WTC11 (cell line): ENCODE measurements around the gene PES1. TPM values are rescaled to one million over a fixed set of nuclear protein-coding genes. Genes with fewer than 3 reads are reported as not detected.

Experiments
- ATAC-seq: fragments of 200-7000 bp; cut with Tn5 transposase; 2 replicates; pipeline ENCODE4 v1.10.0; 2021; ENCODE audit warnings: mild to moderate bottlenecking, moderate library complexity
- CTCF ChIA-PET: fragments of 300-600 bp; sonication (Branson Sonifier 250); formaldehyde crosslinking; loops from one replicate; lab custom pipeline; 2021; ENCODE audit warnings: antibody characterized with exemption; lab: Charles Lee
- POLR2A ChIA-PET: fragments of 350-600 bp; sonication (Branson Sonifier 250); formaldehyde crosslinking; loops from one replicate; lab custom pipeline; 2021; ENCODE audit warnings: antibody characterized with exemption; lab: Charles Lee
- DNase-seq: peaks from one replicate; pipeline ENCODE4 v3.0.0; 2021; ENCODE audit warnings: low spot score
- H3K27ac Mint-ChIP-seq: 2 replicates; pipeline ENCODE4 v1.8.0; 2021; ENCODE audit warnings: mixed read lengths
- H3K27me3 Mint-ChIP-seq: 2 replicates; pipeline ENCODE4 v1.8.0; 2021; ENCODE audit warnings: low read depth, mild to moderate bottlenecking, moderate library complexity, mixed read lengths
- H3K36me3 Mint-ChIP-seq: 2 replicates; pipeline ENCODE4 v1.8.0; 2021; ENCODE audit warnings: mixed read lengths
- H3K4me1 Mint-ChIP-seq: 2 replicates; pipeline ENCODE4 v1.8.0; 2022; ENCODE audit warnings: mixed read lengths
- H3K4me3 Mint-ChIP-seq: 2 replicates; pipeline ENCODE4 v1.8.0; 2021; ENCODE audit warnings: mild to moderate bottlenecking, moderate library complexity, mixed read lengths
- H3K9me3 Mint-ChIP-seq: 2 replicates; pipeline ENCODE4 v1.8.0; 2021; ENCODE audit warnings: mixed read lengths
- EMX1 ChIP-seq: fragments of 250-450 bp; sonication (Bioruptor Pico); IDR thresholded peaks from 2 replicates; pipeline ENCODE4 v1.8.0; 2021; ENCODE audit warnings: mild to moderate bottlenecking
- FOXJ3 ChIP-seq: sonication (generic); formaldehyde crosslinking; IDR thresholded peaks from 2 replicates; pipeline ENCODE4 v1.9.0; 2021; ENCODE audit warnings: missing genetic modification reagents, mild to moderate bottlenecking, borderline replicate concordance
- FOXP1 ChIP-seq: sonication (generic); formaldehyde crosslinking; IDR thresholded peaks from 2 replicates; pipeline ENCODE4 v1.8.0; 2022; ENCODE audit warnings: missing genetic modification reagents, mild to moderate bottlenecking, moderate library complexity, borderline replicate concordance
- JAZF1 ChIP-seq: fragments of 250-450 bp; sonication (Bioruptor Pico); IDR thresholded peaks from 2 replicates; pipeline ENCODE4 v1.9.0; 2021; ENCODE audit warnings: moderate library complexity, mild to moderate bottlenecking, inconsistent platforms
- NR3C1 ChIP-seq: sonication (generic); formaldehyde crosslinking; conservative IDR thresholded peaks from 2 replicates; pipeline ENCODE4 v1.8.1; 2023; ENCODE audit warnings: low read depth, mild to moderate bottlenecking, missing genetic modification reagents
- PRDM15 ChIP-seq: sonication (generic); formaldehyde crosslinking; IDR thresholded peaks from 2 replicates; pipeline ENCODE4 v1.8.0; 2022; ENCODE audit warnings: missing genetic modification reagents
- SP1 ChIP-seq: sonication (generic); formaldehyde crosslinking; conservative IDR thresholded peaks from 2 replicates; pipeline ENCODE4 v1.8.1; 2022; ENCODE audit warnings: missing genetic modification reagents
- TEAD4 ChIP-seq: sonication (generic); formaldehyde crosslinking; IDR thresholded peaks from 2 replicates; pipeline ENCODE4 v1.8.0; 2022; ENCODE audit warnings: mild to moderate bottlenecking, missing genetic modification reagents
- ZNF263 ChIP-seq: sonication (generic); formaldehyde crosslinking; IDR thresholded peaks from 2 replicates; pipeline ENCODE4 v1.8.1; 2022; ENCODE audit warnings: low read depth, mild to moderate bottlenecking, moderate library complexity, missing genetic modification reagents
- ZNF281 ChIP-seq: sonication (generic); formaldehyde crosslinking; IDR thresholded peaks from 2 replicates; pipeline ENCODE4 v1.8.0; 2023; ENCODE audit warnings: mild to moderate bottlenecking, missing genetic modification reagents
- ZNF317 ChIP-seq: sonication (generic); formaldehyde crosslinking; IDR thresholded peaks from 2 replicates; pipeline ENCODE4 v1.8.1; 2023; ENCODE audit warnings: low read depth, mild to moderate bottlenecking, moderate library complexity, missing genetic modification reagents, borderline replicate concordance
- ZNF396 ChIP-seq: fragments of 250-450 bp; sonication (Bioruptor Pico); IDR thresholded peaks from 2 replicates; pipeline ENCODE4 v1.8.0; 2021; ENCODE audit warnings: mild to moderate bottlenecking, moderate library complexity, borderline replicate concordance
- ZNF671 ChIP-seq: fragments of 250-450 bp; sonication (Bioruptor Pico); IDR thresholded peaks from 2 replicates; pipeline ENCODE4 v1.8.0; 2021; ENCODE audit warnings: mild to moderate bottlenecking
- total RNA-seq: library from RNA; stranded (reverse); gene quantifications from 3 replicates; pipeline ENCODE4 v1.2.3, GENCODE V29; 2021
- TF ChIP-seq, protein P1 (sequence below): sonication (generic); formaldehyde crosslinking; IDR thresholded peaks from 2 replicates; pipeline ENCODE4 v1.8.1; 2023; ENCODE audit warnings: mild to moderate bottlenecking, missing genetic modification reagents, moderate library complexity
- TF ChIP-seq, protein P2 (sequence below): sonication (generic); formaldehyde crosslinking; IDR thresholded peaks from 2 replicates; pipeline ENCODE4 v1.8.1; 2023; ENCODE audit warnings: mild to moderate bottlenecking, missing genetic modification reagents, borderline replicate concordance
- TF ChIP-seq, protein P3 (sequence below): sonication (generic); formaldehyde crosslinking; IDR thresholded peaks from 2 replicates; pipeline ENCODE4 v1.8.1; 2023; ENCODE audit warnings: mild to moderate bottlenecking, moderate library complexity, missing genetic modification reagents

Gene PES1
- total RNA-seq, 1 experiment from 2014 or later = 128 TPM

GRCh38 chr22:30640839-30641430, 49.2 kb upstream of the PES1 start:
- Mint-ChIP-seq H3K4me3 (no peak overlapping the region), H3K36me3 (peaks cover 20% of the 10 kb centered on the region), H3K4me1 (peaks cover 10% of the 10 kb centered on the region), H3K27me3 (0 out of 2 replicates have a peak, but pooled peaks cover 3% of the 10 kb centered on the region), H3K27ac (no peak overlapping the region), H3K9me3 (peaks cover 14% of the 10 kb centered on the region)
- TF ChIP-seq, protein P1, sequence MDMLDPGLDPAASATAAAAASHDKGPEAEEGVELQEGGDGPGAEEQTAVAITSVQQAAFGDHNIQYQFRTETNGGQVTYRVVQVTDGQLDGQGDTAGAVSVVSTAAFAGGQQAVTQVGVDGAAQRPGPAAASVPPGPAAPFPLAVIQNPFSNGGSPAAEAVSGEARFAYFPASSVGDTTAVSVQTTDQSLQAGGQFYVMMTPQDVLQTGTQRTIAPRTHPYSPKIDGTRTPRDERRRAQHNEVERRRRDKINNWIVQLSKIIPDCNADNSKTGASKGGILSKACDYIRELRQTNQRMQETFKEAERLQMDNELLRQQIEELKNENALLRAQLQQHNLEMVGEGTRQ (CRISPR knock-in tag) = no peak
- TF ChIP-seq EMX1 (CRISPR knock-in tag) (no peak), JAZF1 (no peak), TEAD4 (no peak), ZNF263 (CRISPR knock-in tag) (no peak), SP1 (no peak), FOXJ3 (no peak), ZNF396 (CRISPR knock-in tag) (no peak), ZNF281 (CRISPR knock-in tag) (no peak), NR3C1 (no peak)
- TF ChIP-seq, protein P2, sequence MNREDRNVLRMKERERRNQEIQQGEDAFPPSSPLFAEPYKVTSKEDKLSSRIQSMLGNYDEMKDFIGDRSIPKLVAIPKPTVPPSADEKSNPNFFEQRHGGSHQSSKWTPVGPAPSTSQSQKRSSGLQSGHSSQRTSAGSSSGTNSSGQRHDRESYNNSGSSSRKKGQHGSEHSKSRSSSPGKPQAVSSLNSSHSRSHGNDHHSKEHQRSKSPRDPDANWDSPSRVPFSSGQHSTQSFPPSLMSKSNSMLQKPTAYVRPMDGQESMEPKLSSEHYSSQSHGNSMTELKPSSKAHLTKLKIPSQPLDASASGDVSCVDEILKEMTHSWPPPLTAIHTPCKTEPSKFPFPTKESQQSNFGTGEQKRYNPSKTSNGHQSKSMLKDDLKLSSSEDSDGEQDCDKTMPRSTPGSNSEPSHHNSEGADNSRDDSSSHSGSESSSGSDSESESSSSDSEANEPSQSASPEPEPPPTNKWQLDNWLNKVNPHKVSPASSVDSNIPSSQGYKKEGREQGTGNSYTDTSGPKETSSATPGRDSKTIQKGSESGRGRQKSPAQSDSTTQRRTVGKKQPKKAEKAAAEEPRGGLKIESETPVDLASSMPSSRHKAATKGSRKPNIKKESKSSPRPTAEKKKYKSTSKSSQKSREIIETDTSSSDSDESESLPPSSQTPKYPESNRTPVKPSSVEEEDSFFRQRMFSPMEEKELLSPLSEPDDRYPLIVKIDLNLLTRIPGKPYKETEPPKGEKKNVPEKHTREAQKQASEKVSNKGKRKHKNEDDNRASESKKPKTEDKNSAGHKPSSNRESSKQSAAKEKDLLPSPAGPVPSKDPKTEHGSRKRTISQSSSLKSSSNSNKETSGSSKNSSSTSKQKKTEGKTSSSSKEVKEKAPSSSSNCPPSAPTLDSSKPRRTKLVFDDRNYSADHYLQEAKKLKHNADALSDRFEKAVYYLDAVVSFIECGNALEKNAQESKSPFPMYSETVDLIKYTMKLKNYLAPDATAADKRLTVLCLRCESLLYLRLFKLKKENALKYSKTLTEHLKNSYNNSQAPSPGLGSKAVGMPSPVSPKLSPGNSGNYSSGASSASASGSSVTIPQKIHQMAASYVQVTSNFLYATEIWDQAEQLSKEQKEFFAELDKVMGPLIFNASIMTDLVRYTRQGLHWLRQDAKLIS (CRISPR knock-in tag) = no peak
- CTCF ChIA-PET = interaction anchor here (0.5 to 1.5 kb wide), 2 partner anchors 39 to 114 kb away, joined by 3 to 5 read pairs; no protein-coding TSS in a partner anchor
- POLR2A ChIA-PET = no interaction called here
- ATAC-seq (no peak), DNase-seq (no peak)

DNA sequence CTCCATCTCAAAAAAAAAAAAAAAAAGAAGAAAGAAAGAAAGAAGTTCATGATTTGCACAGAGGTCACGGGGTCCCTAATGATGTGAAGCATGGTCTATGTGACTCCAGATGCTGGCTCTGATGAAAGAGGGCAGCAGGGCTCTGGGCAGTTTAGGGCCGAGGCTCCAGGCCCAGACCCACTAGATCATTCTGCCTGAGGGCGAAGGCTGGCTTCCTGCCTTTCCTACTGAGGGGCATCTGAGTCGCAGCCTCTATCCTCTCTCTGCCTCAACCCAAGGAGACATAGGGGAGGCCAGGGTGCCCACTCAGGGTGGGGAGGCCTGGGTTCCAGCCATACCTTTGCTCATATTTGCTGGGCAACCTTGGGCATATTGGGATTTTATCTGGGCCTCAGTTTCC, 48.7 kb upstream of the PES1 start:
- no peak overlapping the region for H3K27ac Mint-ChIP-seq
- DNase-seq (no peak), ATAC-seq (no peak)
- CTCF ChIA-PET = interaction anchor here (0.8 to 1.5 kb wide), 2 partner anchors 10 to 115 kb away, joined by 5 read pairs; no protein-coding TSS in a partner anchor
- H3K27me3 Mint-ChIP-seq = 0 out of 2 replicates have a peak, but pooled peaks cover 4% of the 10 kb centered on the region
- peaks cover 20% of the 10 kb centered on the region for H3K36me3 Mint-ChIP-seq
- H3K4me1 Mint-ChIP-seq = peaks cover 11% of the 10 kb centered on the region
- no peak overlapping the region for H3K4me3 Mint-ChIP-seq
- POLR2A ChIA-PET = no interaction called here
- peaks cover 14% of the 10 kb centered on the region for H3K9me3 Mint-ChIP-seq
- TF ChIP-seq PRDM15 (CRISPR knock-in tag) (no peak), ZNF671 (CRISPR knock-in tag) (no peak), ZNF317 (no peak), FOXP1 (CRISPR knock-in tag) (no peak), ZNF396 (CRISPR knock-in tag) (no peak)
- TF ChIP-seq, protein P2 (CRISPR knock-in tag) = no peak
- TF ChIP-seq, protein P3, sequence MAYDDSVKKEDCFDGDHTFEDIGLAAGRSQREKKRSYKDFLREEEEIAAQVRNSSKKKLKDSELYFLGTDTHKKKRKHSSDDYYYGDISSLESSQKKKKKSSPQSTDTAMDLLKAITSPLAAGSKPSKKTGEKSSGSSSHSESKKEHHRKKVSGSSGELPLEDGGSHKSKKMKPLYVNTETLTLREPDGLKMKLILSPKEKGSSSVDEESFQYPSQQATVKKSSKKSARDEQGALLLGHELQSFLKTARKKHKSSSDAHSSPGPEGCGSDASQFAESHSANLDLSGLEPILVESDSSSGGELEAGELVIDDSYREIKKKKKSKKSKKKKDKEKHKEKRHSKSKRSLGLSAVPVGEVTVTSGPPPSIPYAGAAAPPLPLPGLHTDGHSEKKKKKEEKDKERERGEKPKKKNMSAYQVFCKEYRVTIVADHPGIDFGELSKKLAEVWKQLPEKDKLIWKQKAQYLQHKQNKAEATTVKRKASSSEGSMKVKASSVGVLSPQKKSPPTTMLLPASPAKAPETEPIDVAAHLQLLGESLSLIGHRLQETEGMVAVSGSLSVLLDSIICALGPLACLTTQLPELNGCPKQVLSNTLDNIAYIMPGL (CRISPR knock-in tag) = no peak
